ENCODE data around the gene MSI2.

DNA sequence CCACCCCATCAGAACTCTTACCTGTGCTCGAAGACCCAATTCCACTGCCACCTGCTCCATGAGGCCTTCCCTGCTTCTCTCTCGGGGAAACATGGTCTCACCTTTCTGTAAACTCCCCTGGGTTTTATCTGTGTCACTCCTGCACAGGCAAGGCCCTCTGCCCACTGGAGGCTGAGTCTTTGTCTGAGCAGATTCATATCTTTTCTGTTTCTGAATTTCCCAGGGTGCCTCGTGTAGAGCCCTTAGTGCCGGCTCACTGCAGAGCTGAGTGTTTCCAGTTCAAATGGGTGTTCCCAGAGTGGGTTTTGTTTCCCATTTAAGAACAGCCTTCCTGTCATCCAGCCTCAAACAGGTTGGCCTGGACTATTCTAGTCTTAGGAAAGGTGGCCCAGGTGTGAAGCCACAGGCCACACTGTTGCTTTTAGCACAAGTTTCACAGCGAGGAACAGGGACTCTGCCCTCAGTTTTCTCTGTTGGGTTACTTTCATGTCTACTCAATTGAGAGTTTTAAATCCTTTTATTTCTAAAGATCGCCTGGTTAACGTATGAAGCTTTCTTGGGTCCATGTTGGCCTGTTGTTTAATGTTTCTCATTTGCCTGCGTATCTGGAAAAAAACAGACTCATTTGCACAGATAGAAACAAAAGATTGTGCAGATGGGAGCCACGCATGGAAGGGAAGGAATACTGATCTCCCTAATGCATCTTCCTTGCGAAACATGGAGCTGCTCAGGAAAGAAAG, 228.7 kb downstream of the MSI2 start:
- TF ChIP-seq EZH2phosphoT487 (IDR thresholded peaks at IDR 0.05; ENCODE audit: insufficient read depth, low read depth) (no peak), EZH2 (IDR thresholded peaks at IDR 0.05; ENCODE audit: insufficient read depth, poor library complexity, severe bottlenecking) (no peak)

Measured in GM23248 (cell line).